Lung (tissue), 12 donors: ENCODE results near the gene PRR5L. TPM values are rescaled to one million over a fixed set of nuclear protein-coding genes. Genes with fewer than 3 reads are reported as not detected.

Experiments
- ATAC-seq: fragments of 200-7000 bp; cut with Tn5 transposase; one replicate; pipeline ENCODE4 v1.9.1; 2020; ENCODE audit warnings: moderate number of reproducible peaks; ENCODE audit not compliant: insufficient read depth, low FRiP score
- DNase-seq, 3 donors: peaks; one replicate each; pipeline ENCODE4 v3.0.0-alpha.2; 2013 to 2017
- H3K27ac ChIP-seq, 2 donors: one replicate each; pipeline ENCODE4 v1.5.1; 2013; ENCODE audit warnings: mild to moderate bottlenecking in 2 of 2, moderate library complexity in 2 of 2, control low read depth in 1 of 2, inconsistent platforms in 1 of 2, low read depth in 1 of 2, low read length in 1 of 2
- H3K27me3 ChIP-seq, 3 donors: one replicate each; pipeline ENCODE4 v1.5.1; 2013; ENCODE audit warnings: low read length in 2 of 3; ENCODE audit not compliant: control insufficient read depth in 3 of 3, insufficient read depth in 3 of 3
- H3K36me3 ChIP-seq, 4 donors: one replicate each; pipeline ENCODE4 v1.5.1; 2013; ENCODE audit warnings: low read length in 4 of 4, mild to moderate bottlenecking in 1 of 4, moderate library complexity in 1 of 4; ENCODE audit not compliant: control insufficient read depth in 4 of 4, insufficient read depth in 4 of 4
- H3K4me1 ChIP-seq, 5 donors: one replicate each; pipeline ENCODE4 v1.5.1; 2013; ENCODE audit warnings: low read length in 5 of 5, mild to moderate bottlenecking in 2 of 5, moderate library complexity in 1 of 5; ENCODE audit not compliant: control insufficient read depth in 5 of 5, insufficient read depth in 5 of 5
- H3K4me3 ChIP-seq: one replicate; pipeline ENCODE4 v1.5.1; 2013; ENCODE audit warnings: mild to moderate bottlenecking, control low read depth, moderate library complexity
- H3K9ac ChIP-seq, 2 donors: one replicate each; pipeline ENCODE4 v1.5.1; 2013; ENCODE audit warnings: low read length in 2 of 2, control low read depth in 1 of 2; ENCODE audit not compliant: insufficient read depth in 1 of 2
- H3K9me3 ChIP-seq, 4 donors: one replicate each; pipeline ENCODE4 v1.5.1; 2013; ENCODE audit warnings: low read length in 3 of 4, mild to moderate bottlenecking in 1 of 4, moderate library complexity in 1 of 4; ENCODE audit not compliant: control insufficient read depth in 4 of 4, insufficient read depth in 3 of 4
- WGBS, 2 donors: extraction: QIAGEN DNeasy Blood & Tissue Kit; methylation state at CpG; one replicate each; pipeline ENCODE4 v1.1.7; 2013; 5-methylcytosine and 5-hydroxymethylcytosine counted together
- polyA plus RNA-seq, 2 donors: library from polyadenylated mRNA; stranded (reverse); fragments of 200-250 nt; gene quantifications; one replicate each; pipeline ENCODE4 v1.2.1, GENCODE V29; 2013
- total RNA-seq, 2 donors: library from RNA; depleted of rRNA in 1 of 2; stranded (reverse); fragments of >200 nt in 1 of 2; gene quantifications; one replicate each; pipeline ENCODE4 v1.2.1, GENCODE V29; 2014 to 2021
- TF ChIP-seq, protein P1 (sequence below): IDR thresholded peaks from 2 replicates; pipeline ENCODE4 v1.5.1; 2012; ENCODE audit warnings: mild to moderate bottlenecking; ENCODE audit errors: control extremely low read depth, extremely low read depth
- donor health status: control.
- donor health status: control.
- donor health status: Bipolar disorder and iron deficiency.
- donor health status: healthy.
- donor health status: DM: yes; HTN: yes; CAD: no.

The PRR5L gene
- total and polyA plus RNA-seq, 4 donors = 6.3 to 27.5 (median 9.0) TPM

DNA sequence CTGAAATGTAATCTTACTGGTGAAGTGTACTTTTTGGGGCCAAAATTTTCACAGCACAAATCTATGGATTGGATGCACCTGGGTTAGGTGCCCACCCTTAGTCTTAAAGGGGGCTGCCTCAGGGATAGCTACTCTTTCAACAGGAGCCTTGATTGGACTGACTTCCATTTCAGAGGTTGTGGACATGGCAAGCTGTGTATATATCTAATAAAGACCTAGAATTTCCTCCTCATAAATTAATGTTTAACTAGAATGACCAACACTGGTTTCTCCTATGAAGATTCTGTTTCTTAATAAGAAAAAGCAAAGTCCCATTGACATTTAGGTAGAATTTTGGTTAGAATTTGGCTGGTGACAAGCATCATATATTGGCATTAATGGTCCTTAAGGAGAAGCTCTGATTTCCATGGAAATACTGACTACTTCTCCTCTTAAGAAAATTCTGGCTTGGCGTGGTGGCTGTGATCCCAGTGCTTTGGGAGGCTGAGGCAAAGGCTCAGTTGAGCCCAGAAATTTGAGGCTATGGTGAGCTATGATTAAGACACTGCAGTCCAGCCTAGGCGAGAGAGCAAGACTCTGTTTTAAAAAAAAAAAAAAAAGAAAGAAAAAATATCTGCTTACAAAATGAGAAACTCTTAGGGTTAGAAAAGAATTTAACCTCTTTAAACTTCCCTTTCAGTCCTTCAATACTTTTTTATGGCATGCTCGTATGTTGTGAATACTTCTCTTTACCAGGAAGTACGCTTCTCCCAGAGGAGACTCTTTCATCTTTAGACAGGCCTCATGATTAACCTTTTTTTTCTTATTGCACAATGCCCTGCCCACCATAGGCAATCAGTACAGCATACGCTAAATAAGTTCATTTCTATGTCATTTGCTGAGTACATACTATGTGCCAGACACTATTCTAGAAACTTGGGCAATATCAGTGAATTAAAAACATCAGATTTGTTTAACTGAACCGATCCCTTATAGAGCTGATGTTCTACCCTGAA, 77.2 kb downstream of the PRR5L start:
- DNase-seq (no peak), ATAC-seq (no peak)
- 51 to 64% methylated on average over 6 of the region's 6 CpGs for whole genome bisulfite sequencing, 2 donors
- Histone ChIP-seq H3K27ac (no peak overlapping the region), H3K4me3 (no peak overlapping the region), H3K9ac (no peak overlapping the region), H3K36me3 (no peaks in the 10 kb centered on the region), H3K9me3 (no peaks in the 10 kb centered on the region), H3K27me3 (peaks cover 0 to 26% (median 21%) of the 10 kb centered on the region in 3 donors), H3K4me1 (peaks cover 0 to 14% (median 8%) of the 10 kb centered on the region in 5 donors)
- TF ChIP-seq, protein P1, sequence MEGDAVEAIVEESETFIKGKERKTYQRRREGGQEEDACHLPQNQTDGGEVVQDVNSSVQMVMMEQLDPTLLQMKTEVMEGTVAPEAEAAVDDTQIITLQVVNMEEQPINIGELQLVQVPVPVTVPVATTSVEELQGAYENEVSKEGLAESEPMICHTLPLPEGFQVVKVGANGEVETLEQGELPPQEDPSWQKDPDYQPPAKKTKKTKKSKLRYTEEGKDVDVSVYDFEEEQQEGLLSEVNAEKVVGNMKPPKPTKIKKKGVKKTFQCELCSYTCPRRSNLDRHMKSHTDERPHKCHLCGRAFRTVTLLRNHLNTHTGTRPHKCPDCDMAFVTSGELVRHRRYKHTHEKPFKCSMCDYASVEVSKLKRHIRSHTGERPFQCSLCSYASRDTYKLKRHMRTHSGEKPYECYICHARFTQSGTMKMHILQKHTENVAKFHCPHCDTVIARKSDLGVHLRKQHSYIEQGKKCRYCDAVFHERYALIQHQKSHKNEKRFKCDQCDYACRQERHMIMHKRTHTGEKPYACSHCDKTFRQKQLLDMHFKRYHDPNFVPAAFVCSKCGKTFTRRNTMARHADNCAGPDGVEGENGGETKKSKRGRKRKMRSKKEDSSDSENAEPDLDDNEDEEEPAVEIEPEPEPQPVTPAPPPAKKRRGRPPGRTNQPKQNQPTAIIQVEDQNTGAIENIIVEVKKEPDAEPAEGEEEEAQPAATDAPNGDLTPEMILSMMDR = no peak

DNA sequence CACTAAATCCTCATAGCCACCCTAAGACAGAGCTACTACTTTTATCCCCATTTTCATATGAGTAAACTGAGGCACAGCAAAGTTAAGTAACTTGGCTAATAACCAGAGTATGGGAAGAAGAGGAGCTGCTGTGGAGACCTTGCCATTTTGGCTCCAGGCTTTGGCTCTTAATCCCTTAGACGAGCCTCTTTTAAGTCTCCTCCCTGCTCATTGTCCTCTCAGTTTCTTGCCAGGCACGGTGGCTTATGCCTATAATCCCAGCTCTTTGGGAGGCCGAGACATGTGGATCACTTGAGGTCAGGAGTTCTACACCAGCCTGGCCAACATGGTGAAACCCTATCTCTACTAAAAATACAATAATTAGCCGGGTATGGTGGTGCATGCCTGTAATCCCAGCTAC, 78.6 kb downstream of the PRR5L start:
- 80 to 88% methylated on average over 4 of the region's 4 CpGs for WGBS, 2 donors
- H3K4me3 ChIP-seq = no peak overlapping the region

GRCh38 chr11:36375353-36376008, 79.4 kb downstream of the PRR5L start:
- no peak overlapping the region for H3K9ac ChIP-seq
- no peak overlapping the region for H3K27ac ChIP-seq
- ATAC-seq (no peak), DNase-seq (no peak)
- no peaks in the 10 kb centered on the region for H3K9me3 ChIP-seq
- TF ChIP-seq, protein P1 = no peak
- H3K36me3 ChIP-seq = no peaks in the 10 kb centered on the region
- peaks cover 0 to 34% (median 33%) of the 10 kb centered on the region in 3 donors for H3K27me3 ChIP-seq
- peaks cover 0 to 14% (median 8%) of the 10 kb centered on the region in 5 donors for H3K4me1 ChIP-seq
- WGBS, 2 donors = 61 to 63% methylated on average over 9 of the region's 9 CpGs
- no peak overlapping the region for H3K4me3 ChIP-seq

More for the DNA sequence above, 78.6 kb downstream of the PRR5L start:
- no peak overlapping the region for H3K9ac ChIP-seq
- peaks cover 0 to 33% (median 32%) of the 10 kb centered on the region in 3 donors for H3K27me3 ChIP-seq
- ATAC-seq (no peak), DNase-seq (no peak)
- no peaks in the 10 kb centered on the region for H3K36me3 ChIP-seq
- H3K9me3 ChIP-seq = no peaks in the 10 kb centered on the region
- H3K27ac ChIP-seq = no peak overlapping the region
- TF ChIP-seq, protein P1 = no peak
- peaks cover 0 to 14% (median 8%) of the 10 kb centered on the region in 5 donors for H3K4me1 ChIP-seq
